Suprapubic skin (tissue), 4 donors: ENCODE measurements around the gene TIGIT. TPM values are rescaled to one million over a fixed set of nuclear protein-coding genes. Genes with fewer than 3 reads are reported as not detected.
"Not testable (repeated sequence)": the region's sequence is repeated elsewhere in the genome, so short reads cannot be mapped to it uniquely, and the experiment has no call there.

ENCODE experiments used
- DNase-seq, 2 donors: peaks; one replicate each; pipeline ENCODE4 v3.0.0-alpha.2; 2019; ENCODE audit warnings: low spot score in 2 of 2
- H3K27ac ChIP-seq: fragments of 200-600 bp; sonication (generic); one replicate; pipeline ENCODE4 v1.5.1; 2019
- H3K27me3 ChIP-seq: fragments of 200-600 bp; sonication (generic); one replicate; pipeline ENCODE4 v1.5.1; 2019
- H3K36me3 ChIP-seq: fragments of 200-600 bp; sonication (generic); one replicate; pipeline ENCODE4 v1.5.1; 2019
- H3K4me1 ChIP-seq: fragments of 200-600 bp; sonication (generic); one replicate; pipeline ENCODE4 v1.5.1; 2019
- H3K4me3 ChIP-seq: fragments of 200-600 bp; sonication (generic); one replicate; pipeline ENCODE4 v1.5.1; 2019; ENCODE audit warnings: mild to moderate bottlenecking
- H3K9me3 ChIP-seq: fragments of 200-600 bp; sonication (generic); one replicate; pipeline ENCODE4 v1.5.1; 2019
- CTCF ChIP-seq, 2 donors: fragments of 200-600 bp in 1 of 2; fragments of 450-650 bp in 1 of 2; sonication (generic) in 1 of 2; IDR thresholded peaks; one replicate each; pipeline ENCODE4 v1.5.1; 2016 to 2019; ENCODE audit warnings: antibody characterized with exemption in 2 of 2, mild to moderate bottlenecking in 1 of 2, moderate library complexity in 1 of 2
- EP300 ChIP-seq: sonication (generic); formaldehyde crosslinking; IDR thresholded peaks from one replicate; pipeline ENCODE4 v1.6.1; 2017; ENCODE audit warnings: antibody characterized with exemption
- POLR2A ChIP-seq, 2 donors: fragments of 450-650 bp; IDR thresholded peaks; one replicate each; pipeline ENCODE4 v1.6.1; 2017; ENCODE audit warnings: antibody characterized with exemption in 2 of 2, mild to moderate bottlenecking in 2 of 2, moderate library complexity in 2 of 2
- POLR2AphosphoS5 ChIP-seq, 3 donors: sonication (generic); formaldehyde crosslinking; IDR thresholded peaks; one replicate each; pipeline ENCODE4 v1.6.1; 2017; ENCODE audit warnings: antibody characterized with exemption in 3 of 3
- WGBS: methylation state at CpG from one replicate; pipeline ENCODE4 v1.1.5; 2018; 5-methylcytosine and 5-hydroxymethylcytosine counted together
- total RNA-seq, 4 donors: library from RNA; depleted of rRNA; stranded (reverse); fragments of >200 nt; gene quantifications; one replicate each; pipeline ENCODE4 v1.1.0, GENCODE V29; 2016

Gene TIGIT
- total RNA-seq, 4 donors from 2014 or later = 0.30 TPM; not detected in 3

- 98% methylated on average over 2 of the region's 2 CpGs for WGBS
- no peak overlapping the region for H3K27ac ChIP-seq
- no peak overlapping the region for H3K4me3 ChIP-seq
- peaks cover 15% of the 10 kb centered on the region for H3K9me3 ChIP-seq
- H3K4me1 ChIP-seq = no peaks in the 10 kb centered on the region
- DNase-seq = no peak
- no peaks in the 10 kb centered on the region for H3K27me3 ChIP-seq
- H3K36me3 ChIP-seq = no peaks in the 10 kb centered on the region
- TF ChIP-seq POLR2A (IDR thresholded peaks at IDR 0.05) = no peak
- TF ChIP-seq EP300 = no peak
- TF ChIP-seq CTCF (IDR thresholded peaks at IDR 0.05) = no peak
- TF ChIP-seq POLR2AphosphoS5 (IDR thresholded peaks at IDR 0.05) = no peak
These were observed 23.8 kb upstream of the TIGIT start for GRCh38 chr3:114270019-114270418.

GRCh38 chr3:114272271-114272670 lies 21.6 kb upstream of the TIGIT start:
- H3K36me3 ChIP-seq = no peaks in the 10 kb centered on the region

GRCh38 chr3:114274929-114275328 lies 18.9 kb upstream of the TIGIT start:
- DNase-seq = no peak
- H3K27me3 ChIP-seq = no peaks in the 10 kb centered on the region
- TF ChIP-seq CTCF (IDR thresholded peaks at IDR 0.05) = no peak
- no peak for TF ChIP-seq POLR2AphosphoS5 (IDR thresholded peaks at IDR 0.05)
- no peak for TF ChIP-seq POLR2A (IDR thresholded peaks at IDR 0.05)
- TF ChIP-seq EP300 = no peak
- no peak overlapping the region for H3K27ac ChIP-seq
- H3K4me3 ChIP-seq = no peak overlapping the region
- 83% methylated on average over 1 of the region's 1 CpG for WGBS
- no peaks in the 10 kb centered on the region for H3K4me1 ChIP-seq
- H3K9me3 ChIP-seq = no peaks in the 10 kb centered on the region
- no peaks in the 10 kb centered on the region for H3K36me3 ChIP-seq

More at GRCh38 chr3:114272271-114272670, 21.6 kb upstream of the TIGIT start:
- Histone ChIP-seq H3K4me3 (no peak overlapping the region), H3K4me1 (no peaks in the 10 kb centered on the region), H3K27ac (no peak overlapping the region), H3K9me3 (peaks cover 15% of the 10 kb centered on the region), H3K27me3 (no peaks in the 10 kb centered on the region)
- WGBS = 60% methylated on average over 1 of the region's 1 CpG
- DNase-seq = no peak
- TF ChIP-seq EP300 (no peak), POLR2AphosphoS5 (IDR thresholded peaks at IDR 0.05) (no peak)

DNA sequence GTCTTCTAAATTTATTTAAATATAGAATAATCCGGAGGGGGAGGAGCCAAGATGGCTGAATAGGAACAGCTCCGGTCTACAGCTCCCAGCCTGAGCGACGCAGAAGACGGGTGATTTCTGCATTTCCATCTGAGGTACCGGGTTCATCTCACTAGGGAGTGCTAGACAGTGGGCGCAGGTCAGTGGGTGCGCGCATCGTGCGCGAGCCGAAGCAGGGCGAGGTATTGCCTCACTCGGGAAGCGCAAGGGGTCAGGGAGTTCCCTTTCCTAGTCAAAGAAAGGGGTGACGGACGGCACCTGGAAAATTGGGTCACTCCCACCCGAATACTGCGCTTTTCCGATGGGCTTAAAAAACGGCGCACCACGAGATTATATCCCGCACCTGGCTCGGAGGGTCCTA lies 17.0 kb upstream of the TIGIT start:
- not testable (repeated sequence) for H3K9me3 ChIP-seq, H3K4me3 ChIP-seq, H3K27me3 ChIP-seq, H3K36me3 ChIP-seq, H3K27ac ChIP-seq, DNase-seq, H3K4me1 ChIP-seq
- 96% methylated on average over 22 of the region's 26 CpGs for WGBS

DNA sequence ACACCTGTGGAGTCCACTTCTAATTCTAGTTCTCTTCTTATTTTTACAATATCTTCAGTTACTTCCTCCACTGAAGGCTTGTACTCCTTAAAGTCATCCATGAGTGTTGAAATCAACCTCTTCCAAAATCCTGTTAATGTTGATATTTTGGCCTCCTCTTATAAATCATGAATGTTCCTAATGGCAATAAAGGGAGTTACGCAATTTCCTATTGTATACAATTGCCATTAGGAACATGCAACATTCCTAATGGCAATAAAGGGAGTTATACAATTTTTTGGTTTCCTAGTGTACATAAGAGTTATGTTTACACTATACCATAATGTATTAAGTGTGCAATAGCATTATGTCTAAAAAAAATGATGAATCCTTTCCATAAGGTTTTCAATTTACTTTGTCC lies 9.2 kb upstream of the TIGIT start:
- no peaks in the 10 kb centered on the region for H3K4me1 ChIP-seq
- no peak for TF ChIP-seq EP300
- no peak for TF ChIP-seq POLR2A (IDR thresholded peaks at IDR 0.05)
- TF ChIP-seq CTCF (IDR thresholded peaks at IDR 0.05) = no peak
- TF ChIP-seq POLR2AphosphoS5 (IDR thresholded peaks at IDR 0.05) = no peak
- no peak overlapping the region for H3K4me3 ChIP-seq
- H3K36me3 ChIP-seq = no peaks in the 10 kb centered on the region
- H3K27ac ChIP-seq = no peak overlapping the region
- H3K27me3 ChIP-seq = no peaks in the 10 kb centered on the region
- no peak for DNase-seq
- 86% methylated on average over 1 of the region's 1 CpG for WGBS
- no peaks in the 10 kb centered on the region for H3K9me3 ChIP-seq

DNA sequence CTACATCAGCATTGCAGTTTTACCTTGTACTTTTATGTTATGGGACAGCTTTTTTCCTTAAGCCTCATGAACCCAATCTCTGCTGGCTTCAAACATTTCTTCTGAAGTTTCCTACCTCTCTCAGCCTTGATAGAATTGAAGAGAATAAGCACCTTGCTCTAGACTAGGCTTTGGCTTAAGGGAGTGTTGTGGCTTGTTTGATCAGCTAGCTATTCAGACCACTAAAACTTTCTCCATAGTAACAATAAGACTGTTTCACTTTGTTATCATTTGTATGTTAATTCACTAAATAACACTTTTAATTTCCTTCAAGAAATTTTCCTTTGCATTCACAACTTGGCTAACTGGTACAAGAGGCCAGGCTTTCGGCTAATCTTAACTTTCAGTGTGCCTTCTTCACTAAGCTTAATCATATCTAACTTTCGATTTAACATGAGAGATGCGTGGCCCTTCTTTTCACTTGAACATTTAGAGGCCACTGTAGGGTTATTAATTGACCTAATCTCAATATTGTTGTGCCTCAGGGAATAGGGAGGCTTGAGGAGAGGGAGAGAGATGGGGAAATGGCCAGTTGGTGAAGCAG lies 8.1 kb upstream of the TIGIT start:
- H3K27me3 ChIP-seq = no peaks in the 10 kb centered on the region
- H3K9me3 ChIP-seq = no peaks in the 10 kb centered on the region
- TF ChIP-seq POLR2AphosphoS5 (IDR thresholded peaks at IDR 0.05) (no peak), EP300 (no peak), CTCF (IDR thresholded peaks at IDR 0.05) (no peak), POLR2A (IDR thresholded peaks at IDR 0.05) (no peak)
- H3K4me3 ChIP-seq = no peak overlapping the region
- H3K27ac ChIP-seq = no peak overlapping the region
- no peaks in the 10 kb centered on the region for H3K36me3 ChIP-seq
- no peak for DNase-seq
- WGBS = 97% methylated on average over 3 of the region's 3 CpGs
- no peaks in the 10 kb centered on the region for H3K4me1 ChIP-seq
